GM23248 (cell line): ENCODE results near the gene RNF135.
"Not testable (repeated sequence)": the region's sequence is repeated elsewhere in the genome, so short reads cannot be mapped to it uniquely, and the experiment has no call there.

Source experiments
- EZH2 ChIP-seq: fragments of 200-600 bp; sonication (generic); IDR thresholded peaks from 2 replicates; pipeline ENCODE4 v1.6.1; 2018; ENCODE audit warnings: antibody characterized with exemption, mild to moderate bottlenecking; ENCODE audit not compliant: insufficient read depth, poor library complexity, severe bottlenecking
- EZH2phosphoT487 ChIP-seq: fragments of 200-600 bp; sonication (generic); IDR thresholded peaks from 2 replicates; pipeline ENCODE4 v1.6.1; 2018; ENCODE audit warnings: antibody characterized with exemption, moderate library complexity, mild to moderate bottlenecking, low read depth; ENCODE audit not compliant: insufficient read depth

- TF ChIP-seq EZH2, EZH2phosphoT487: not testable (repeated sequence)
These were observed 64.8 kb downstream of the RNF135 start for GRCh38 chr17:31035611-31036010.
